ENCODE results near the gene MAB21L4. TPM values are rescaled to one million over a fixed set of nuclear protein-coding genes. Genes with fewer than 3 reads are reported as not detected.
A peak's percentile ranks its signal among the peaks of the same experiment; 100 is the strongest.

MAB21L4 gene
- polyA plus RNA-seq, 2 of the 4 experiments (the other 2 are of a cell fraction), result not detected

DNA sequence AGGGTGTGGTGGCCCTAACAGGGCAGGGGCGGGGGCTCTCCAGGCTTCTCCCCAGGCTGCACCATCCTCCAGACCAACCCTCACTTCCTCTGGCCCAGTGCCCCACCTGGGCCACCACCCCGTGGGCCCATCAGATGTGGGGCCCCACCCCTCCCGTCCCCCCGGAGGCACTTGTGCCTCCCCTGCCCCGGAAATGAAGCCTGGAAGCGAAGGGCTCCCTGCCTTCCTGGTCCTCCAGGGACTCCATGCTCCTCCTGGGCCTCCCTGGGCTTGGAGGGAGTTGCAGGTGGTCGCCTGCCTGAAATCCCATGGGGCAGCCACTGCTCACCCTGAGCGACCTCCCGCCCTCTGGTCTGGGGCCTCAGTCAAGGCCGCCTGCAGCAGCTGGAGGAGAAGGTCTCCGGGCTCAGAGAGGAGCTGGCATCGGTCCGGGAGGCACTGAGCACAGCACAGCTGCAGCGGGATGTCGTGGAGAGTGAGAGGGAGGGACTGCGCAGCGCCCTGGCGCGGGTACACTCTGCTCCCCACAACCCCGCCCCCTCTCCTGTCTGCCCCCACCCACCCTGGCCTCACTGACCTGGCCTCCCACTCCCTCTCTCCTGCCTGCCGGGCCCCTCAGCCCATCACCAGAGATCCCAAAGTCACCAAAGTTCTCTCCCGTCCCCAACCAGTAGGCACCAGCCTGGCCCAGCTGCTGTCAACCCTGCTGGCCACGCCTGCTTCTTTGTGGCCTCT lies 38.2 kb upstream of the MAB21L4 start:
- WGBS (ENCODE audit: missing lambda C conversion rate), result 70% methylated on average over 16 of the region's 23 CpGs
- ChIA-PET POLR2A (no interaction called here), CTCF (interaction anchor here (1.4 to 1.9 kb wide), 2 partner anchors 19 to 21 kb away, joined by 3 to 5 read pairs; no protein-coding TSS in a partner anchor)
- Histone ChIP-seq H3K27ac (no peak overlapping the region), H3K4me2 (no peak overlapping the region), H3K4me1 (no peaks in the 10 kb centered on the region), H3K4me3 (no peak overlapping the region), H3K9me3 (peaks cover 14% of the 10 kb centered on the region)
- ATAC-seq, result peak in 1 of 2 experiments; percentile 23; a peak in 3 of 6 replicates
- DNase-seq (ENCODE audit: low read depth in 1 of 2, low spot score in 1 of 2), result no peak
- TF ChIP-seq JUN (IDR thresholded peaks at IDR 0.05) (no peak), RARB (CRISPR knock-in tag; IDR thresholded peaks at IDR 0.05) (no peak), FOXS1 (CRISPR knock-in tag; IDR thresholded peaks at IDR 0.05) (no peak), ZNF302 (CRISPR knock-in tag; IDR thresholded peaks at IDR 0.05) (no peak), BHLHE40 (IDR thresholded peaks at IDR 0.05; ENCODE audit: low read depth, low read length) (no peak), RAD21 (conservative IDR thresholded peaks at IDR 0.05 in 1 of 2, IDR thresholded peaks at IDR 0.05 in 1 of 2) (no peak), RNF2 (IDR thresholded peaks at IDR 0.05; ENCODE audit: borderline replicate concordance, low read depth) (no peak)
- TF ChIP-seq, protein P1, sequence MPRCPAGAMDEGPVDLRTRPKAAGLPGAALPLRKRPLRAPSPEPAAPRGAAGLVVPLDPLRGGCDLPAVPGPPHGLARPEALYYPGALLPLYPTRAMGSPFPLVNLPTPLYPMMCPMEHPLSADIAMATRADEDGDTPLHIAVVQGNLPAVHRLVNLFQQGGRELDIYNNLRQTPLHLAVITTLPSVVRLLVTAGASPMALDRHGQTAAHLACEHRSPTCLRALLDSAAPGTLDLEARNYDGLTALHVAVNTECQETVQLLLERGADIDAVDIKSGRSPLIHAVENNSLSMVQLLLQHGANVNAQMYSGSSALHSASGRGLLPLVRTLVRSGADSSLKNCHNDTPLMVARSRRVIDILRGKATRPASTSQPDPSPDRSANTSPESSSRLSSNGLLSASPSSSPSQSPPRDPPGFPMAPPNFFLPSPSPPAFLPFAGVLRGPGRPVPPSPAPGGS (IDR thresholded peaks at IDR 0.05), result no peak
- TF ChIP-seq, protein P2, sequence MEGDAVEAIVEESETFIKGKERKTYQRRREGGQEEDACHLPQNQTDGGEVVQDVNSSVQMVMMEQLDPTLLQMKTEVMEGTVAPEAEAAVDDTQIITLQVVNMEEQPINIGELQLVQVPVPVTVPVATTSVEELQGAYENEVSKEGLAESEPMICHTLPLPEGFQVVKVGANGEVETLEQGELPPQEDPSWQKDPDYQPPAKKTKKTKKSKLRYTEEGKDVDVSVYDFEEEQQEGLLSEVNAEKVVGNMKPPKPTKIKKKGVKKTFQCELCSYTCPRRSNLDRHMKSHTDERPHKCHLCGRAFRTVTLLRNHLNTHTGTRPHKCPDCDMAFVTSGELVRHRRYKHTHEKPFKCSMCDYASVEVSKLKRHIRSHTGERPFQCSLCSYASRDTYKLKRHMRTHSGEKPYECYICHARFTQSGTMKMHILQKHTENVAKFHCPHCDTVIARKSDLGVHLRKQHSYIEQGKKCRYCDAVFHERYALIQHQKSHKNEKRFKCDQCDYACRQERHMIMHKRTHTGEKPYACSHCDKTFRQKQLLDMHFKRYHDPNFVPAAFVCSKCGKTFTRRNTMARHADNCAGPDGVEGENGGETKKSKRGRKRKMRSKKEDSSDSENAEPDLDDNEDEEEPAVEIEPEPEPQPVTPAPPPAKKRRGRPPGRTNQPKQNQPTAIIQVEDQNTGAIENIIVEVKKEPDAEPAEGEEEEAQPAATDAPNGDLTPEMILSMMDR (IDR thresholded peaks at IDR 0.05), result no peak
- FAIRE-seq, result no peak

DNA sequence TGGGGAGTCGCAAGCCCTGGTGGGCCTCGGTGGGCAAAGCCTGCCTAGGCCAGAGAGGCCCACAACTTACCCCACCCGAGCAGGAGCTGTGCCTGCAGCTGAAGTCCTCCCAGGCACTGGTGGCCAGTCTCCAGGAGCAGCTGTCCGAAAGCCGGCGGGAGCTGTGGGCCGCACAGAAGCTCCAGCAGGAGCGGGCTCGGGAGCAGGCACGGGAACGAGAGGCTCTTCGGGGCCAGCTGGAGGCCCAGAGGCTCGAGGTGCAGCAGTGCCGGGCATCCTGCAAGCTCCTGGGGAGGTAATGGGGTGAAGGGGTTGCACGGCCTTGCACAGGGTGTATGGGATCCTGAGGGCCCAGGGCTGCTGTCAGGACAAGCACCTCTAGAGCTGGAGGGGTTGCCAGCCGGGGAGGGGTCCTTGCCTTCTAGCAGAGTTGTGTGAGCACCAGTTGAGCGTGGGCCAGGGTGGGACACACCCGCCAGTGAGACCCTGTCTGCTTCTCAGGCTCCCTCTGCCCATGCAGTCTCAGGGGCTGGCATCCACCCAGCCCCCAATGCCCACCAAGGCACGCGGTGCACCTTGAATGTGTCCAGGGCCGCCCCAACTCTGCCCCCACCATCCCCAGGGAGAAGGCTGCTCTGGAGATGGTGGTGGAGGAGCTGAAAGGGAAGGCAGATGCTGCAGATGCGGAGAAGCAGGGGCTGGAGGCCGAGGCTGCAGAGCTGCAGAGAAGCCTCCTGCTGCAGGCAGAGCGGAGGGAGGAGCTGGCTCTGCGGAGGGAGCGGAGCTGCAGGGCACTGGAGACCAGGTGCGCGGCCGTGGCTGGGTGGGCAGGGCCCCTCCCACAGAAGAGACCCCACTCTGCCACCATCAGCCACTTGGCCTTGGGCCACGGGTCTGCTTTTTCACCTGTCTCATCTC lies 37.4 kb upstream of the MAB21L4 start:
- Histone ChIP-seq H3K9me3 (peaks cover 12% of the 10 kb centered on the region), H3K4me3 (no peak overlapping the region), H3K27ac (no peak overlapping the region), H3K4me2 (no peak overlapping the region), H3K4me1 (no peaks in the 10 kb centered on the region)
- CTCF ChIA-PET, result interaction anchor here (0.7 to 1.4 kb wide), 3 partner anchors 20 to 144 kb away, joined by 3 read pairs; no protein-coding TSS in a partner anchor
- FAIRE-seq, result no peak
- WGBS (ENCODE audit: missing lambda C conversion rate), result 56% methylated on average over 18 of the region's 30 CpGs
- peak in 1 of 2 experiments; percentile 34; a peak in 3 of 6 replicates for ATAC-seq
- POLR2A ChIA-PET, result no interaction called here
- TF ChIP-seq TP53 (CRISPR knock-in tag; IDR thresholded peaks at IDR 0.05), result no peak
- no peak for TF ChIP-seq NPAS2 (CRISPR knock-in tag; IDR thresholded peaks at IDR 0.05; ENCODE audit: borderline replicate concordance)
- no peak for DNase-seq (ENCODE audit: low read depth in 1 of 2, low spot score in 1 of 2)

DNA sequence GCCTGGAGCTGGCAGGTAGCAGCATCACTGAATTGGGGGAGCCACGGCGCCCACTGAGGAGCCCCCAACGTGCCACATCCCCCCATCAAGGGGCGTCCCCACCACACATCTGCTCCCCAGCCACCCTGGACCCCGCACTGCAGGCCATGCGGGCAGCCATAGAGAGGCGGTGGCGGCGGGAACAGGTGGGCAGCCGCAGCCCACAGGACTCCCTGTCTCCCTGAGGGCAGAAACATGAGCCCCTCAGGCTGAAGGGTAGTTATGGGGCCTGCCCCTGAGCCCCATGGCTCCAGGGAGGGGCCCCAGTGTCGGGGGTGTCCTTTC lies 36.7 kb upstream of the MAB21L4 start:
- ChIA-PET POLR2A (no interaction called here), CTCF (interaction anchor here (0.7 to 1.4 kb wide), 3 partner anchors 19 to 145 kb away, joined by 3 read pairs; no protein-coding TSS in a partner anchor)
- no peak for ATAC-seq
- Histone ChIP-seq H3K4me1 (no peaks in the 10 kb centered on the region), H3K4me2 (no peak overlapping the region), H3K4me3 (no peak overlapping the region), H3K27ac (no peak overlapping the region), H3K9me3 (peaks cover 8% of the 10 kb centered on the region)
- 73% methylated on average over 5 of the region's 11 CpGs for WGBS (ENCODE audit: missing lambda C conversion rate)
- no peak for FAIRE-seq
- DNase-seq (ENCODE audit: low read depth in 1 of 2, low spot score in 1 of 2), result no peak
- TF ChIP-seq, protein P3, sequence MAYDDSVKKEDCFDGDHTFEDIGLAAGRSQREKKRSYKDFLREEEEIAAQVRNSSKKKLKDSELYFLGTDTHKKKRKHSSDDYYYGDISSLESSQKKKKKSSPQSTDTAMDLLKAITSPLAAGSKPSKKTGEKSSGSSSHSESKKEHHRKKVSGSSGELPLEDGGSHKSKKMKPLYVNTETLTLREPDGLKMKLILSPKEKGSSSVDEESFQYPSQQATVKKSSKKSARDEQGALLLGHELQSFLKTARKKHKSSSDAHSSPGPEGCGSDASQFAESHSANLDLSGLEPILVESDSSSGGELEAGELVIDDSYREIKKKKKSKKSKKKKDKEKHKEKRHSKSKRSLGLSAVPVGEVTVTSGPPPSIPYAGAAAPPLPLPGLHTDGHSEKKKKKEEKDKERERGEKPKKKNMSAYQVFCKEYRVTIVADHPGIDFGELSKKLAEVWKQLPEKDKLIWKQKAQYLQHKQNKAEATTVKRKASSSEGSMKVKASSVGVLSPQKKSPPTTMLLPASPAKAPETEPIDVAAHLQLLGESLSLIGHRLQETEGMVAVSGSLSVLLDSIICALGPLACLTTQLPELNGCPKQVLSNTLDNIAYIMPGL (CRISPR knock-in tag; IDR thresholded peaks at IDR 0.05; ENCODE audit: borderline replicate concordance), result no peak
- TF ChIP-seq HOXA7 (CRISPR knock-in tag; IDR thresholded peaks at IDR 0.05) (no peak), EP300 (IDR thresholded peaks at IDR 0.05) (no peak), CHD4 (IDR thresholded peaks at IDR 0.05; ENCODE audit: borderline replicate concordance) (no peak), TP53 (CRISPR knock-in tag; IDR thresholded peaks at IDR 0.05) (no peak), HDAC2 (IDR thresholded peaks at IDR 0.05) (no peak), JUN (IDR thresholded peaks at IDR 0.05) (no peak), TFCP2L1 (CRISPR knock-in tag; IDR thresholded peaks at IDR 0.05) (no peak), ZNF302 (CRISPR knock-in tag; IDR thresholded peaks at IDR 0.05) (no peak), GATA3 (IDR thresholded peaks at IDR 0.05; ENCODE audit: borderline replicate concordance) (no peak)
- TF ChIP-seq, protein P4, sequence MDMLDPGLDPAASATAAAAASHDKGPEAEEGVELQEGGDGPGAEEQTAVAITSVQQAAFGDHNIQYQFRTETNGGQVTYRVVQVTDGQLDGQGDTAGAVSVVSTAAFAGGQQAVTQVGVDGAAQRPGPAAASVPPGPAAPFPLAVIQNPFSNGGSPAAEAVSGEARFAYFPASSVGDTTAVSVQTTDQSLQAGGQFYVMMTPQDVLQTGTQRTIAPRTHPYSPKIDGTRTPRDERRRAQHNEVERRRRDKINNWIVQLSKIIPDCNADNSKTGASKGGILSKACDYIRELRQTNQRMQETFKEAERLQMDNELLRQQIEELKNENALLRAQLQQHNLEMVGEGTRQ (IDR thresholded peaks at IDR 0.05), result no peak

All from A549 (cell line).